HepG2 (cell line): ENCODE results near the gene TIFAB. TPM values are rescaled to one million over a fixed set of nuclear protein-coding genes. Genes with fewer than 3 reads are reported as not detected.
A peak's percentile ranks its signal among the peaks of the same experiment; 100 is the strongest.

Experiments used
- ASH2L ChIP-seq: fragments of 300-600, 200-600 bp; sonication (generic); IDR thresholded peaks from 2 replicates; pipeline ENCODE4 v1.7.0; 2017; ENCODE audit warnings: low read depth, mild to moderate bottlenecking, moderate library complexity, mixed read lengths, low read length; ENCODE audit not compliant: insufficient read length
- BCL6 ChIP-seq: IDR thresholded peaks from 2 replicates; pipeline ENCODE4 v1.6.1; 2016; ENCODE audit warnings: missing genetic modification reagents, missing compliant biosample characterization
- CAMTA2 ChIP-seq: sonication (generic); formaldehyde crosslinking; IDR thresholded peaks from 2 replicates; pipeline ENCODE4 v1.4.0; 2020; ENCODE audit warnings: mild to moderate bottlenecking, missing genetic modification reagents, borderline replicate concordance
- HOXA5 ChIP-seq: sonication (generic); formaldehyde crosslinking; IDR thresholded peaks from 2 replicates; pipeline ENCODE4 v1.4.0; 2020; ENCODE audit warnings: missing genetic modification reagents
- JDP2 ChIP-seq: sonication (generic); formaldehyde crosslinking; IDR thresholded peaks from 2 replicates; pipeline ENCODE4 v1.8.1; 2022; ENCODE audit warnings: missing genetic modification reagents, borderline replicate concordance
- KDM1A ChIP-seq: IDR thresholded peaks from 2 replicates; pipeline ENCODE4 v1.6.1; 2016; ENCODE audit warnings: missing compliant biosample characterization
- MED8 ChIP-seq: sonication (generic); formaldehyde crosslinking; IDR thresholded peaks from 2 replicates; pipeline ENCODE4 v1.8.1; 2023; ENCODE audit warnings: mild to moderate bottlenecking, missing genetic modification reagents; ENCODE audit not compliant: insufficient replicate concordance
- NCOA2 ChIP-seq: sonication (generic); formaldehyde crosslinking; IDR thresholded peaks from 2 replicates; pipeline ENCODE4 v1.8.0; 2022; ENCODE audit warnings: inconsistent platforms
- NCOR1 ChIP-seq: fragments of 200-600 bp; sonication (generic); IDR thresholded peaks from 2 replicates; pipeline ENCODE4 v1.7.0; 2017; ENCODE audit warnings: antibody characterized with exemption, low read length, borderline replicate concordance
- RARA ChIP-seq: IDR thresholded peaks from 2 replicates; pipeline ENCODE4 v1.6.1; 2016; ENCODE audit warnings: missing genetic modification reagents, missing compliant biosample characterization
- RCOR2 ChIP-seq: IDR thresholded peaks from 2 replicates; pipeline ENCODE4 v1.6.1; 2016; ENCODE audit warnings: missing biosample characterization, missing genetic modification reagents
- SNAPC2 ChIP-seq: sonication (generic); formaldehyde crosslinking; IDR thresholded peaks from 2 replicates; pipeline ENCODE4 v1.8.1; 2022; ENCODE audit warnings: mild to moderate bottlenecking, missing genetic modification reagents
- SNRNP70 ChIP-seq: fragments of 200-400 bp; formaldehyde crosslinking; IDR thresholded peaks from 2 replicates; pipeline ENCODE4 v1.6.1; 2017; ENCODE audit warnings: mild to moderate bottlenecking, low read depth, low read length, moderate library complexity
- ZNF367 ChIP-seq: sonication (generic); formaldehyde crosslinking; IDR thresholded peaks from 2 replicates; pipeline ENCODE4 v1.4.0; 2020; ENCODE audit warnings: missing genetic modification reagents, borderline replicate concordance
- ZNF598 ChIP-seq: sonication (generic); formaldehyde crosslinking; IDR thresholded peaks from 2 replicates; pipeline ENCODE4 v1.5.1; 2020; ENCODE audit warnings: mild to moderate bottlenecking, missing genetic modification reagents, borderline replicate concordance
- ZNF703 ChIP-seq: sonication (generic); formaldehyde crosslinking; IDR thresholded peaks from 2 replicates; pipeline ENCODE4 v1.5.1; 2020; ENCODE audit warnings: missing genetic modification reagents, mild to moderate bottlenecking, moderate library complexity, borderline replicate concordance
- ZNF766 ChIP-seq: sonication (generic); formaldehyde crosslinking; IDR thresholded peaks from 2 replicates; pipeline ENCODE4 v1.5.0; 2020; ENCODE audit warnings: missing genetic modification reagents, borderline replicate concordance
- ZNF776 ChIP-seq: sonication (generic); formaldehyde crosslinking; IDR thresholded peaks from 2 replicates; pipeline ENCODE4 v1.4.0; 2020; ENCODE audit warnings: mild to moderate bottlenecking, missing genetic modification reagents
- ZSCAN5A ChIP-seq: sonication (generic); formaldehyde crosslinking; IDR thresholded peaks from 2 replicates; pipeline ENCODE4 v1.8.0; 2022; ENCODE audit warnings: mild to moderate bottlenecking, missing genetic modification reagents, borderline replicate concordance
- polyA plus RNA-seq, 8 experiments: library from polyadenylated mRNA; depleted of rRNA in 3 of 8; stranded (reverse) in 7 of 8; unstranded in 1 of 8; fragments of >200 nt; fragmentation: Illumina TruSeq in 4 of 8; extraction: Trizol in 4 of 8; gene quantifications; 2 replicates each; pipeline versions ENCODE4 v1.2.1 to v1.2.3, GENCODE V29; 2011 to 2016; ENCODE audit warnings: low read depth in 4 of 8, missing spikeins in 1 of 8, mixed read lengths in 1 of 8; ENCODE audit not compliant: insufficient read depth in 1 of 8
- total RNA-seq, 5 experiments: library from RNA; depleted of rRNA; stranded (reverse); fragments of >200 nt; fragmentation: Illumina TruSeq; extraction: Trizol; gene quantifications; 2 replicates each; pipeline ENCODE4 v1.2.3, GENCODE V29; 2016; ENCODE audit warnings: low read depth in 1 of 5
- TF ChIP-seq, protein P1 (sequence below): sonication (generic); formaldehyde crosslinking; IDR thresholded peaks from 2 replicates; pipeline ENCODE4 v1.4.0; 2020; ENCODE audit warnings: missing genetic modification reagents
- TF ChIP-seq, protein P2 (sequence below): sonication (generic); formaldehyde crosslinking; IDR thresholded peaks from 2 replicates; pipeline ENCODE4 v1.8.1; 2023; ENCODE audit warnings: missing genetic modification reagents, inconsistent platforms, borderline replicate concordance
- TF ChIP-seq, protein P3 (sequence below): sonication (generic); formaldehyde crosslinking; IDR thresholded peaks from 2 replicates; pipeline ENCODE4 v1.5.1; 2020; ENCODE audit warnings: missing genetic modification reagents, mild to moderate bottlenecking, borderline replicate concordance

TIFAB gene
- total and polyA plus RNA-seq, 2 of the 13 experiments (the other 11 are each of a cell fraction or from before 2014, with no cell fraction given), result not detected

DNA sequence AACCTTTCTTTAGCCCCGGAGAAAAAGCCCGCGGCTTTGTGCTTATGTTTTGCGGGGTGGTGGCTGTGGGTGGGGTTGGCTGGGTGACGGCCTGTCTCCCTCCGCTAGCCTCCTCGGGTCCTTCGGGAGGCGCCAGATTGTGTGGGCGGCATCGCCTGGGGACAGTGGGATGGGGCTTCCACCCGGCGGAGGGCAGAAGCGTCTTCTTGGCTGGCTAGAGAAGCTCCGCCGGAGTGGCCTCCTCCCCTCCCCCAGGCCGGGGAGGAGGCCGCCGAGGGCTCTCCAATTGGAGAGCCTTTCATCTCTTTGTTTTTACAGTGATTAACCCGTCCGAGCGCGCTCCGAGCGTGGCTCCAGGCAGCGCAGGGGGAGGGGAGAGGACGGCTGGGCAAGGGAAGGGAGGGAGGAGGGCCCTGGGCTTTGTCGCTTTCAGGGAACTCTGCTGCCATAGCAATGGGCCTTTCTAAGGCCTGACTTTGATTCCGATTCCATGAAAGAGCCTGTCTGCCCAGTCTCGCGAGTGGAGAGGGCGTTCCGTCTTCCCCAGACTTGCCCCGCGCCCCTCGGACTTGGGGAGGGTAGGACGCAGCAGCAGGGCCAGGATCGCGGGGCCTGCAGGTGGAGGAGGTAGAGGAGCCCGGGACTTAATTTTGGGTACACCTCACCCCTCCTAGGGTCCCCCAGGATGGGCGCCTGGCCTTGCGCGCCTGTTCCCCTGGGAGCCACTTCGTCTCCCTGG lies 36.7 kb upstream of the TIFAB start (continued):
- peak; percentile 42 for TF ChIP-seq ASH2L
- TF ChIP-seq, protein P1, sequence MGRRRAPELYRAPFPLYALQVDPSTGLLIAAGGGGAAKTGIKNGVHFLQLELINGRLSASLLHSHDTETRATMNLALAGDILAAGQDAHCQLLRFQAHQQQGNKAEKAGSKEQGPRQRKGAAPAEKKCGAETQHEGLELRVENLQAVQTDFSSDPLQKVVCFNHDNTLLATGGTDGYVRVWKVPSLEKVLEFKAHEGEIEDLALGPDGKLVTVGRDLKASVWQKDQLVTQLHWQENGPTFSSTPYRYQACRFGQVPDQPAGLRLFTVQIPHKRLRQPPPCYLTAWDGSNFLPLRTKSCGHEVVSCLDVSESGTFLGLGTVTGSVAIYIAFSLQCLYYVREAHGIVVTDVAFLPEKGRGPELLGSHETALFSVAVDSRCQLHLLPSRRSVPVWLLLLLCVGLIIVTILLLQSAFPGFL, result no peak
- no peak for TF ChIP-seq ZNF367 (CRISPR knock-in tag)
- TF ChIP-seq HOXA5 (CRISPR knock-in tag), result peak; percentile 51; the same call in 1 of the 2 replicates
- peak; percentile 91 for TF ChIP-seq BCL6 (CRISPR knock-in tag)
- no peak for TF ChIP-seq CAMTA2 (CRISPR knock-in tag)
- no peak for TF ChIP-seq ZNF703 (CRISPR knock-in tag)
- TF ChIP-seq SNAPC2 (CRISPR knock-in tag), result no peak
- TF ChIP-seq RCOR2 (CRISPR knock-in tag), result no peak
- peak; percentile 34; the same call in 1 of the 2 replicates for TF ChIP-seq NCOR1
- no peak for TF ChIP-seq JDP2 (CRISPR knock-in tag)
- no peak for TF ChIP-seq MED8 (CRISPR knock-in tag)
- TF ChIP-seq SNRNP70, result no peak
- peak; percentile 69; the same call in 1 of the 2 replicates for TF ChIP-seq NCOA2 (CRISPR knock-in tag)
- TF ChIP-seq RARA (CRISPR knock-in tag), result no peak
- no peak for TF ChIP-seq ZSCAN5A (CRISPR knock-in tag)
- no peak for TF ChIP-seq ZNF776 (CRISPR knock-in tag)
- TF ChIP-seq, protein P2, sequence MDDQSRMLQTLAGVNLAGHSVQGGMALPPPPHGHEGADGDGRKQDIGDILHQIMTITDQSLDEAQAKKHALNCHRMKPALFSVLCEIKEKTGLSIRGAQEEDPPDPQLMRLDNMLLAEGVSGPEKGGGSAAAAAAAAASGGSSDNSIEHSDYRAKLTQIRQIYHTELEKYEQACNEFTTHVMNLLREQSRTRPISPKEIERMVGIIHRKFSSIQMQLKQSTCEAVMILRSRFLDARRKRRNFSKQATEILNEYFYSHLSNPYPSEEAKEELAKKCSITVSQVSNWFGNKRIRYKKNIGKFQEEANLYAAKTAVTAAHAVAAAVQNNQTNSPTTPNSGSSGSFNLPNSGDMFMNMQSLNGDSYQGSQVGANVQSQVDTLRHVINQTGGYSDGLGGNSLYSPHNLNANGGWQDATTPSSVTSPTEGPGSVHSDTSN, result no peak
- TF ChIP-seq KDM1A (CRISPR knock-in tag), result no peak
- TF ChIP-seq, protein P3, sequence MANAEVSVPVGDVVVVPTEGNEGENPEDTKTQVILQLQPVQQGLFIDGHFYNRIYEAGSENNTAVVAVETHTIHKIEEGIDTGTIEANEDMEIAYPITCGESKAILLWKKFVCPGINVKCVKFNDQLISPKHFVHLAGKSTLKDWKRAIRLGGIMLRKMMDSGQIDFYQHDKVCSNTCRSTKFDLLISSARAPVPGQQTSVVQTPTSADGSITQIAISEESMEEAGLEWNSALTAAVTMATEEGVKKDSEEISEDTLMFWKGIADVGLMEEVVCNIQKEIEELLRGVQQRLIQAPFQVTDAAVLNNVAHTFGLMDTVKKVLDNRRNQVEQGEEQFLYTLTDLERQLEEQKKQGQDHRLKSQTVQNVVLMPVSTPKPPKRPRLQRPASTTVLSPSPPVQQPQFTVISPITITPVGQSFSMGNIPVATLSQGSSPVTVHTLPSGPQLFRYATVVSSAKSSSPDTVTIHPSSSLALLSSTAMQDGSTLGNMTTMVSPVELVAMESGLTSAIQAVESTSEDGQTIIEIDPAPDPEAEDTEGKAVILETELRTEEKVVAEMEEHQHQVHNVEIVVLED (CRISPR knock-in tag), result no peak
- TF ChIP-seq ZNF598 (CRISPR knock-in tag), result no peak
- no peak for TF ChIP-seq ZNF766
